OCI-LY7 (cell line): Measurements from ENCODE around the gene GHRHR.

ENCODE experiments used
- EZH2phosphoT487 ChIP-seq: fragments of 200-600 bp; sonication (generic); IDR thresholded peaks from 2 replicates; pipeline ENCODE4 v1.6.1; 2018; ENCODE audit warnings: low read depth, borderline replicate concordance, mild to moderate bottlenecking, mixed run types, antibody characterized with exemption, low read length, moderate library complexity, mixed read lengths
- TF ChIP-seq, protein P1 (sequence below): fragments of 200-600 bp; sonication (generic); conservative IDR thresholded peaks from 2 replicates; pipeline ENCODE4 v1.5.1; 2014; ENCODE audit warnings: mild to moderate bottlenecking, antibody characterized with exemption, low read length, moderate library complexity, mixed read lengths

DNA sequence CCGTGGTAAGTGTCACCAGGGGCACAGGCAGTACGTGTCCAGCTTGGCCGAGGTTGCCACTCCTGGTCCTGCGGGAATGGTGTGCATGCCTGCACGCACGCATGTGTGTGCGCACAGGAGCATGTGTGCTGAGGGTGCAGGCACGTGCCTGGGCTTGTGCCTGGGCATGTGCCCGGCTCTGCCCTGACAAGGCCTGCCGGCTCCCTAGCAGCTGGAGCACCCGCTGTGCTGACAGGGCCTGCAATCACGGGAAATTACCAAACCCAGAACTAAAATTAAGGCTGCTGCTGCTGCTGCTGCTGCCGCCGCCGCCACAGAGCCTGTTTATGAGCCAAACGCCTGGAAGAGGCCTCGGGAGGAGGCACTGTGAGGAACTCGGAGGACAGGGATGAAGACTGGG lies 28.7 kb downstream of the GHRHR start:
- TF ChIP-seq, protein P1, sequence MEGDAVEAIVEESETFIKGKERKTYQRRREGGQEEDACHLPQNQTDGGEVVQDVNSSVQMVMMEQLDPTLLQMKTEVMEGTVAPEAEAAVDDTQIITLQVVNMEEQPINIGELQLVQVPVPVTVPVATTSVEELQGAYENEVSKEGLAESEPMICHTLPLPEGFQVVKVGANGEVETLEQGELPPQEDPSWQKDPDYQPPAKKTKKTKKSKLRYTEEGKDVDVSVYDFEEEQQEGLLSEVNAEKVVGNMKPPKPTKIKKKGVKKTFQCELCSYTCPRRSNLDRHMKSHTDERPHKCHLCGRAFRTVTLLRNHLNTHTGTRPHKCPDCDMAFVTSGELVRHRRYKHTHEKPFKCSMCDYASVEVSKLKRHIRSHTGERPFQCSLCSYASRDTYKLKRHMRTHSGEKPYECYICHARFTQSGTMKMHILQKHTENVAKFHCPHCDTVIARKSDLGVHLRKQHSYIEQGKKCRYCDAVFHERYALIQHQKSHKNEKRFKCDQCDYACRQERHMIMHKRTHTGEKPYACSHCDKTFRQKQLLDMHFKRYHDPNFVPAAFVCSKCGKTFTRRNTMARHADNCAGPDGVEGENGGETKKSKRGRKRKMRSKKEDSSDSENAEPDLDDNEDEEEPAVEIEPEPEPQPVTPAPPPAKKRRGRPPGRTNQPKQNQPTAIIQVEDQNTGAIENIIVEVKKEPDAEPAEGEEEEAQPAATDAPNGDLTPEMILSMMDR, result no peak
- no peak for TF ChIP-seq EZH2phosphoT487
